NCI-H748 (cell line): ENCODE data around the gene DLG2.

Experiments used
- DNase-seq: peaks from one replicate; lab custom pipeline; 2025; ENCODE audit not compliant: unreplicated experiment; lab: John Stamatoyannopoulos, UW

The DLG2 gene

DNA sequence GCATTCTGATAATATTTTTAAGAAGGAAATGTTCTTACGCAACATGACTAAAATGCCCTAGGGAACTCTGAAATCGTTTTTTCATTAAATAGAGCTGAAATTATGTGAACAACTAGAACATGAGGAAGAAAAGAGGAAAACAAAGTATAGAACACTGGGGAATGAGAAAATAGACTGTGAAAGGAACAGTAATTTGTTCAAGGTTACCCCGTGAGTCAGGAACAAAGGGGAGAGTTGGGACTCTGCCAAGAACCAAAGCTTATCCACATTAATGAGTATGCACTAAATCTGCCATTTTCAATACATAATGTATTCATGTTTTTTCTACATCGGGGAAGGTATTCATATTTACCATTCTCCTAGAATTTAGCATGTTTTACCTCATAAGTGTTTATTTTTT lies 1379.2 kb downstream of the DLG2 start:
- peak; percentile 19 for DNase-seq

DNA sequence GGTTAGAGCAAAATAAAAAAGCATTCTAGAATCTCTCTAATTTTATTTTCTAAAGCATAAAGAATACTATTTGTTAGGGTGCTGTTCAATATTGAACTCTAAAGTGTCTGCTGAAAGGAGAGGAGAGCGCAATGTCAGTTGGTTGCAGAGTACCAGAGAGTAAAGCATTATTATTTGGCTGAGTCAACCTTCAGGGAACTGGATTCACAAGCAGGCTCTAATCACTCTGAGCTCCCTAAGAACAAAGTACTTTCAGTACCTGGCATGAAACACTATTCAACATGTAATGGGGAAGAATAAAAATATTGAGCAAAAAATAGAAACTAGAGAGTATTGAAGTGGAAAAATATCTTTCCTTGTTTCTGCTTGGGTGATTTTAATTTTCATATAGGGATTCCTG lies 1380.0 kb downstream of the DLG2 start:
- DNase-seq: no peak

DNA sequence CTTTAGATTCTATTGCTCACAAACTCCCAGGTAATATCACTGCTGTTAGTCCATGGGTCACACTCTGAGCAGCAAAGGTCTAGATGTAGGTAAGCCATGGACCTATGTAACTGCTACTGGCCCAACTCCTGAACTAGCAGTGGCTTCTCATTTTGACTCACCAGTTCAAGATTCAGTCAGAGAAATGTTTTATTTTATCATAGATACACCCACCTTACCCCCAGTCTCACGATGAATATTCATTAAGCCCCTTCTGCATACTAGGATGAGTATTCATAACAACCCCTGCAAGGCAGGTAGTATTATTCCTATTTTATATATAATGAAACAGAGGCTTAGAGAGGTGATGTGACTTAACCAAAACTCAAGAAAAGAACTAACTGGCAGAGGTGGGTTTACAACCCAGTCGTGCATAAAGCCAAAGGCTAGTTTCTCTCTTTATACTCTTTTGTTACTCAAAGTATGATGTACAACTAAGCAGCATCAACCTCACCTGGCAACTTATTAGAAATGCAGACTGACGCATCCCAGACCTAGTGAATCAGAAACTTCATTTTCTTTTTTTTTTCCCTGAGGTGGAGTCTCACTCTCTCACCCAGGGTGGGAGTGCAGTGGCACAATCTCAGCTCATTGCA lies 1383.4 kb downstream of the DLG2 start:
- no peak for DNase-seq

DNA sequence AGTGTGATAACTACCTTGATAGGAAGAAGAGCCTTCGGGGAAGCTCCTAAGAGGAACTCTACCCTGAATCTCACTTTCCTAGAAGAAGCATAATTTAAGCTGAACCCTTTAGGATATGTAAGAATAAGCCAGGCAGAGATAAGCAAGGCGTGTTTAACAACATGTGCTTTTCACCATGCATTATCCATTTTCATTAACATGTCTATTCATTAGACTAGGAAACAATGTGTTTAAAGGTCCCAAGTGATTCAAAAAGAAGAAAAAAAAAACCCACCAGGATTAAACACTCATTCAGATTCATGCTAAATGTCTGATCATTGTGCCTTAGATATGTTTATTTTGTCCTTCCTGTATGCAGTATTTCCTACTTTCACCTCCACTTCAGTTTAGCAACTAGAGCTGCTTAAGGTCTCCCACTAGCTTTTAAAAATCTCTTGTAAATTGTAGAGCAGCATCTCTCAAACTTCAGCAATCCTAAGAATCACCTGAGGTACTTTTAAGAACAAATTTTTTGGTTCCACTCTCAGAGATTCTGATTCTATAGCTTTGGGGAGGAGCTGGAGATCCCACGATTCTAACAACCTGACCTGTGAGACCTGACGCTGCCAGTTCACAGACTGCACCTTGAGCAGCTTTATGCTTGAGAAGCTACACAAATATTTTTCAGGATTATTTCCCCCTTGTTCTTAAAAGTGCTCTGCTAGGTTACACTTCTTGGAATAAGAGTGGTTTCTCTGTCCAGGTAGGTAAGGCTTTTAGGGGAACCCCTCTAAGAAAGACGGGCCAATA lies 1385.6 kb downstream of the DLG2 start:
- DNase-seq: no peak

DNA sequence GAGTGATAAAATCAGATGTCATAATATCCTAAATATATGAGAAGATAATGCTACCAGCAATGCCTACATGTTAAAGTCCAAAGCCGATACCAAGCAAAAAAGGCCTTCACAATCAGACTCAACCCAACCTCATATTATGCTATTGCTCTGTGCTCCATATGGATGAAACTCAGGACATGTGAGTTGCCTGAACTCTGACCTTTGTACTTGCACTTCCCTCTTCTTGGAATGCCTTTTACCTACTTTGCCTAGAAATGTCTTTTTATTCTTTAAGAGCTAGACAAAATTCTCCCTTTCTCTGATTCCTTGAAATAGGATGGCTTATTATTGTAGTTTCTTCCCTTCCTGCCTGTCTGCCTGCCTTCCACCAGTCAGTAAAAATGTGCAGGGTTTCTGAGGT lies 1386.3 kb downstream of the DLG2 start:
- no peak for DNase-seq

DNA sequence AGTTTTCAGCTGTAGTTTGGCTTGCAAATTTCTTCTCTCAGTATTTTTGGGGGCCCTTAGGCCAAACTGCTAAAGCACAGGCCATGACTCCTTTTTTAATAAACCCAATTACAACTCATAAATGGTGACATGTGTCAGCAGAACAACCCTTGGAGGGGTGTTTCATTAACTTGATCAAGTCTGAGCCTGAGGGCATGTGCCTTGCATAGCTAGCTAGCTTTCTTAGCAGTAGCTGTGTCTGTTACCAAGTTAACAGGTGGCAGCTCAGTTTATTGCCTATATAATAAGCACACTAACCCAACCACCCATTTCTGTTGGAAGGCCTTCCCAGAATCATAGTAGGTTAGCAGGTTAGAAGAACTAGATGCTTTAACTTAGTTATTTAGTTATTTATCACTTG lies 1390.7 kb downstream of the DLG2 start:
- DNase-seq: no peak

DNA sequence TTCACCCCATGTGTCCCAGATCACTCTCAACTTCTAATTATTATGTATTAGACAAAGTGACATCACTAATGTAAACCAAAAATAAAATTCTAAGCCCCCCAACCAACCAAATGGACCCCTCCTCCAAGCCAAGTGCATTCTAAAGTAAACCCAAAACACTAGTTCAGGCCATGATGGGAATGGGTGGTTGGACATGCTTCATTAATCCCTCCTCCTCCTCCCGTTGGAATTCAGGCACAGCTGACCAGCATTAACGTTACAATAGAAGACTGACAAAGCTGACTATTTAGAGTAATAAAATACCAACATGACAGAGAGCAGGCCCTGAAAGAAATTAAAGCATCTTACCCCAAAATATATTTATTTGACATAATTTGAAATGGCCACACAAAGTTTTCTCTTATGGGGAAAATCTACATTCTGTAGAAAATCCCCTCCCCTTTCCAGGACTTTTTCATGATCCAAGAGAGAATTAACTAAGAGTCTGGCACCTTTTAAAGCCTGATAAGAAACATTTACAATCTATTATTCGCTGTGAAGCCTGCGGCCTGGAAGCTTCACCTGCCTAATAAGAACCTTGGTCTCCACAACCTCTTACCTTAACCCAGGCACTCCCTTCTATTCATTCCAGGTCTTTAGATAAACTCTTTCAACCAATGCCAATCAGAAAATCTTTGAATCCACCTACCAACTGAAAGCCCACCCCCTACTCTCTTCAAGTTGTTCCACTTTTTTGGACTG lies 1392.5 kb downstream of the DLG2 start:
- DNase-seq: no peak

DNA sequence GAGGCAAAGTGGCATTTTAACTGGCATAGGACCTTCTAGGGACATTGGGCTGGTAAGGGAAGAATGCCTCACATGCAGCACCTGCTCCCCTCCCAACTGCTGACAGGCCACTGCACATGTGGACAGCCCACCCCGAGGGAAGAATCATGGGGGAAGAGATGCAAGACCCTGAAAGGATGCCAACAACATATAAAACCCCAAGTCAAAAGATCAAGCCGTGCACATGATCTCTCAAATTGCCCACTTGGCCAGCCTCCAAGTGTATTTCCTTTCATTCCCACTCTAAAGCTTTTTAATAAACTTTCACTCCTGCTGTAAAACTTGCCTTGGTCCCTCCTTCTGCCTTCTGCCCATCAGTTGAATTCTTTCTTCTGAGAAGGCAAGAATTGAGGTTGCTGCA lies 1393.1 kb downstream of the DLG2 start:
- DNase-seq: no peak

DNA sequence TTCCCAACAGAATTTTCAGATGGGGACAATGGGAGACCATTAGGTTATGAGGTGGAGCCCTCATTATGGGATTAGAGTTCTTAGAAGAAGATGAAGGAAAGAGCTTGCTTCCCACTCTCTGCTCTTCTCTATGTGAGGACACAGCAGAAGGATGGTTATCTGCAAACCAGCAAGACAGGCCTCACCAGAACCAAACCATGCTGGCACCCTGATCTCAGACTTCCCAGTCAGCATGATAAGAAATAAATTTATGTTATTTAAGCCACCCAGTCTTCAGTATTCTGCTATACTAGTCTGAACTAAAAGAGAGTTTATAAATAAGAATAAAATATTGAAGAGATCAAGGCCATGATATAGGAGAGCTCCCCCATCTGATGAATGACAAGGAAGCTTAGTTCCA lies 1394.6 kb downstream of the DLG2 start:
- DNase-seq: no peak

DNA sequence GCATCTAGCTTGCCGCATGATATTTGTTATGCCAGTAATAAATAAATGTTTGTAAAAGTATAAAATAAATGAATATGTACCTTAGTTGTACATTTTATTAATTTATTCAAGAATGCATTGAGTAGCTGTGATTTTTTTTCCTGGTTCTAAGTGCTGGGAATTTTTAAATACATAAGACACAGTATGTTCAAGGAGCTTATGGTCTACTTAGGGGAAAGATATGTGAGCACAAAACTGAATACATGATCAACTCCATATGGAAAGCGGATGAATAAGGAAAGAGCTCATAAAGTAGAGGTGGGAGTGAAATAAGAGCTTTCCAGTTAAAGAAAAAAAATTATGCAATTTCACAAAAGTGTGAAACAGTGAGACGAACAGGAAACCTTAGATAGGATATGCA lies 1396.7 kb downstream of the DLG2 start:
- no peak for DNase-seq

DNA sequence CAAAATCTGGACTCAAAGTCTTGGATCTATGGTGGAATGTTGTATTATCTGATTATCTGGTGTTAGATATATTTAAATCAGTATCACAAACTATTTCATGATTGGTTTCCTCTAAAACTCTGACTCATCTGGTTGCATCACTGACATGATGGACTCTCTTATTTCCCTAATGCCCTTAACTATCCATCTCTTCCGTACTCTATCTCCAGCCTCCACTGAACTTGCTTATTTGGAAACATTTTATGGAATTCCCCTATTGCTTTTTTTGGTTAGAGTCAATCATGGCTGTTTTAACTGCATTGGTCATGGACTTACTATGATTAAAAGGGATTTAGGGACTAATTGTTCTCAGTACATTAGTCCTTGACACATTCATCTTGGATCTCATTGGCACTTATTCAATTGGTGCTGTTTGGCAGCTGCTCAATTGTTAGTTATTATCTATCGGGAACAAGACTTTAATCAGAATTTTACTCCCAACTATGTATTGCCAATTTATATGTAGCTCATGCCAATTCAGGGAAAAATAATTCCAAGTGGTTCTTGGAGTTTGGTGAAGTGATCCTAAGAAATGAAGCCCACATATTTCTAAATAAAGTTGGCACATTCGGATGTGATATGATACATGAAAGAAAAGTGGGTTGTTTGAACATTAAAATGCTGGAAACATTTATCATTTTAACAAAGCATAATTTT lies 1399.0 kb downstream of the DLG2 start:
- no peak for DNase-seq

DNA sequence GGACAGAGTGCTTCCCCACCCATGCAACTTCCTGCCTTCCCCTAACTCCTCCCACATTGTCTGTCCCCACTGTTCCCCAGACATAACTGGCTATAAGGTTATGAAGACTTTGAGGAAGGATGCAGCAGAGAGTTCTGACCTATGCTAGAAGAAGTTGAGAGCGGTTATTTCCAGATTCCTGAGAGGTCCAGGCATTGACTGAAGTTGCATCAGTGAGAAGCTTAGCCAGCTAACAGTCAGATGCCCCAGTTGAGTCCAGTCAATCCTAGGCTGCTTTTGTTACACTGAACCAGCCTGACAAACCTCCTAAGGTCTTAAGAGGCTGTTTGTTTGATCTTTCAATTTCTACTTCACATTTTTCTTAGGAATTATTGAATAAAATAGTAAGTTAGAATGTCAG lies 1403.1 kb downstream of the DLG2 start:
- DNase-seq: no peak

DNA sequence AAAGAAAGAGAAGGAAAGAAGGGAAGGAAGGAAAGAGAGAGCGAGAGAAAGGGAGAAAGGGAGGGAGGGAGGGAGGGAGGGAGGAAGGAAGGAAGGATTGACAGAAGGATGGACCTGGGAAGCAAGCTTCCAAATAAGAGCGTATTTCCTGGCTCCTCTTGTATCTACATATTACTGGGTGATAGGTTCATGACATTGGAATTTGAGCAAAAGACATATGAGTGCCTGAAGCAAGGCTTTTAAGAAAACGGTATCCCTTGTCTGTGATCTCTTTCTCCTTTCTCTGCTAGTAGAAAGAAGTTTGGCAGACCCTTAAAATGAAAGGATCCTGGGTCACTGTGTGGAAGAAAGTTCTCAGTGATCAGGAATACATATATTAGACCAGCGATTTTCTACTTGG lies 1408.8 kb downstream of the DLG2 start:
- DNase-seq: no peak

DNA sequence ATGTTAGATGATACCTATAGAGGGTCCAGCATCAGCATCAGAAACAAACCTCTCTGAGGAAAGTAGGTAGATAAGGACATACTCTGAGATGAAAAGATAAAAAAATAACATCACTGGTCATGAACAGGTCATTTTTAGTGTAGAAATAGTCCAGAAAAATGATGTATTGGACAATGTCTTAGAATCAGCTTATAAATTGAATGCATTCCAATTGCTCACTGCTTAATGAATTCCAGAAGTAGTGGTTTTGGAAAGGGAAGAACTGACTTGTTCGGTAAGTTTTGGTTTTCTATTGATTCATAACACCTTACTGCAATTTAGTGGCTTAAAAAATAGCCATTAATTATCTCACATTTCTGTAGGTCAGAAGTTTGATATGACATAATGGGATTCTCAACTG lies 1411.5 kb downstream of the DLG2 start:
- no peak for DNase-seq

DNA sequence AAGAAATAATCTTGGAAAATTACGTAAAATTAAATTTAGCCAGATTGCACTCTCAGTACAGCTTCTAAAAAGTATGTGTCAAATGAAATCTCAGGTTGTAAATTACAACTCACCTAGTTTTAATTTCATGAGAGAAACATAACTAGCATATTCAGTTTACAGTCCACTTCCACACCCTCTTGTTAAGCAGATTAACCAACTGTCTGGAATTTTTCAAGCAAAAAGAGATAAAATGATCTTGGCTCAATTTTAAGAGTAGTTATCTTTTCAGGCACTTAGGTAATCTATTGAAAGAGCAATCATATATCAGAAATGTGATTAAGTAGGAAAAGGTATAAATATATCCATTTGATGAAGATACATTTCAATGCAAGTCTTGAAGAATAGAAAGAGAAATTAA lies 1412.6 kb downstream of the DLG2 start:
- DNase-seq: no peak

DNA sequence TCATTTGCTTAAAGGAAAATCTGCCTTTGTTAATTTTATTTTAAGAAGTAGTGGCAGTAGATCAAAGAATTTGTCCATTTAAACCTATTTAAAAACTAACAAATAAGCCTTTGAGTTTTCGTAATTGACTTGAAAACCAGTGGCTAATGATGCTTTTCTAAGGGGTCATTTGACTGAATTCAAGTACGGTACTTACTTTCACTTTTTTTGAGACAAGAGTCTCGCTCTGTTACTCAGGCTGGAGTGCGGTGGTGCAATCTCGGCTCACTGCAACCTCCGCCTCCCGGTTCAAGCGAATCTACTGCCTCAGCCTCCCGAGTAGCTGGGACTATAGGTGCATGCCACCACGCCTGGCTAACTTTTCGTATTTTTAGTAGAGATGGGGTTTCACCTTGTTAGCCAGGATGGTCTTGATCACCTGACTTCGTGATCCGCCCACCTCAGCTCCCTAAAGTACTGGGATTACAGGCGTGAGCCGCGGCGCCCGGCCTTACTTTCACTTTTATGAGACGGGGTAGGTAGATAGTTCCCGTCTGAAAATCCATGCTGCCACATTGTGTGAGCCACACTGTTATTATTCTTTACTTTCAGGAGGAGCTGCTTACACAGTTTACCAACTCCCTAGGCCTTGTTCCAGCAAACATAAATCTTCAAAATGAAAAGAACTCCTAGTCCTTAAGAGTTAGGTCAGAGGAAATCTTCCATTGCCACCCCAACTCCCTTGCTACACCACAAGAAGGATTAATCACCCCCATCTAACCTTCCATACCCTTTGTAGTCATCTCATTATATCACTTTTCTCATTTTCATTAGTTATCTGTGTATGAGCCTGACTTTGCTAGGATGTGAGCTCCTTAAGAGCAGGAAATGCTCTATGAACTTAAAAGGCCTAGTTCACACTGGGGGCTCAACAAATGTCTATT lies 1414.4 kb downstream of the DLG2 start:
- DNase-seq: no peak

DNA sequence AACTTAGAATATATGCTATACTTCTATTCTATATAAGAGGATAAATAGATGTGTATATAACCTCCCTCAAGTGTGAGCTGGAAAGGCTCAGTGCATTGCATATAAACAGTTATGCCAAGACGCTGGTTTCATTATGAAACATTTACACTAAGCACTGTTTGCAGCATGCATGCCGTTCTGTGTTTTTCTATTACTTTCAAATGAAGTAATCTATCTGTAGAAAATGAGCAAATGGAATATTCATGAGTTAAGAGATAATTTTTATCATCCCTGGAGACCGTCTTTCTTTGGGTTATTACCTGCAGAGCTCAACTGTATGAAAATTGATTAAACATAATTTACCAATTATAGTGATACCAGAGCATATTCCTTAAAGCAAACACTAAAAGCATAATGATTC lies 1415.2 kb downstream of the DLG2 start:
- DNase-seq: no peak

DNA sequence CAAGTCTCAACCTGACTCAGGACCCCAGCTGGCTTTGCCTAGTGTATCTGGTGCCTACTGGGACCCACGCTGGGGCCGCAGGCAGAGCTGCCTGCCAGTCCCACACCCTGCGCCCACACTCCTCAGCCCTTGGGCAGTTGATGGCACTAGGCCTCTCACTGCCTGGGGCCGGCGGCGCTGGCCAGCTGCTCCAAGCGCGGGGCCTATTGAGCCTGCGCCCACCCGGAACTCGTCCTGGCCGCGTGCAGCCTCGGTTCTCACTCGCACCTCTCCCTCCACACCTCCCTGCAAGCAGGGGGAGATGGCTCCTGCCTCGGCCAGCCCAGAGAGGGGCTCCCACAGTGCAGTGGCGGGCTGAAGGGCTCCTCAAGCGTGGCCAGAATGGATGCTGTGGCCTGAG lies 1432.4 kb downstream of the DLG2 start:
- no peak for DNase-seq

DNA sequence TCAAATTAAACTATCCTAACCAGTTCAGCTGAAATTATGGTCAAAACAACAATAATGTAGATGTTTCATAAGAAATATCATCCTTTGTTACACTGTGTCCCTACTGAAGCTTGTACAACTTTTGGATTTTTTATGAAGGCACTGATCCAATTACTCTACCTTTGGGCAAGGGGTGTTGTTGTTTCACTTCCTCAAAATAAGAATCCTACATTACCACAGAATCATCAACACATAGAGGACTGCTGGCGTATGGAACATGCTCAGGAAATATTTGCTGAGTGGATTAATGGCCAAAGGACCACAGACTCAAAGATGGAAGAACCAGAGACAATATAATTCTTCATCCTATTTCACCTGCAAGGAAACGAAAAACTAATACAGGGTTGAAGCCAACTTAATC lies 1433.4 kb downstream of the DLG2 start:
- DNase-seq: no peak

DNA sequence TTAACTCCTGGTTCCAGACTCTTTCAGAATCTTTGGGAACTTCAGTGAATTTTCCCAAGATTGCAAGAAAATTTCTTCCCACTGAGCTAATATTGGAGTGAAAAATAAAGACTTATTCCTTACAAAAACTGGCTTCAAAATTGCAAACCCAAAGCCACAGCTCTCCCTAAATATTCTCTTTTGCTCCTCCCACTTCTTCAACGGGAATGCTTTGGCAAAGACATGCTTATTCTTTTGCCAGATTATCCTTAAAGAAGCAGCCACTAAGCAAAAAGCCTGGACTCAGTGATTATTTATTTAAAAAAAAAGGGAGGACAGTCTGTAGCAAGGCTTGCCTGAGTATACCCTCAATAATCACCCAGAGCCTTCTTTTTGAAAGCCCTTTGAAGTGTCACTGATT lies 1438.6 kb downstream of the DLG2 start:
- DNase-seq: no peak

DNA sequence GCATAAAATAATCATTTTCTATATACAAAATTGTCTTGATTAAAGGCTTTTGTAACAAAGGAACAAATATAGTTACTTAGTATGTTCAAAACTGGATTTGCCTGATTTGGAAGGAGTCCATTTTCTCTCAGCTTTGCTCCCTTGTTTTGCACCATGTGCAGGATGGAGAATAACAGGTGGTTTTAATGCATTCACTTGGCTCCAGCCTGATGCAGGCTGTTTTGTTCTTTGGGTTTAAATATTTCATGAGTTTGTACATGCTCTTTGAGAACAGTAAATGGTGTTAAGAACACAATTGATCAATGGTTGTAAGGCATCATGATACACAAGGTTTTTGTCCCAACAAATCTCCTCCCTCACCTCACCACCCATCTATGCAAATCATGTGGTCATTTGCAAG lies 1454.1 kb downstream of the DLG2 start:
- no peak for DNase-seq
